ENCODE measurements around the gene MRPL44. TPM values are rescaled to one million over a fixed set of nuclear protein-coding genes. Genes with fewer than 3 reads are reported as not detected.

The MRPL44 gene
- polyA plus RNA-seq, 4 donors = 27.7 to 33.9 (median 29.9) TPM

- no peaks in the 10 kb centered on the region for H3K27me3 ChIP-seq (ENCODE audit: control insufficient read depth in 3 of 3, insufficient read depth in 3 of 3, low read length in 3 of 3)
- DNase-seq (no peak), FAIRE-seq (no peak)
- H3K27ac ChIP-seq (ENCODE audit: low read depth in 1 of 3, low read length in 2 of 3) = no peak overlapping the region
- no peak overlapping the region for H3K4me3 ChIP-seq (ENCODE audit: low read depth in 1 of 3, low read length in 3 of 3)
- H3K4me1 ChIP-seq (ENCODE audit: control insufficient read depth in 3 of 3, insufficient read depth in 2 of 3, low read depth in 1 of 3, low read length in 2 of 3) = no peaks in the 10 kb centered on the region
- peaks cover 0 to 10% (median 1%) of the 10 kb centered on the region in 3 donors for H3K36me3 ChIP-seq (ENCODE audit: control insufficient read depth in 3 of 3, insufficient read depth in 2 of 3, low read depth in 1 of 3, low read length in 3 of 3)
- 85 to 92% (median 88%) methylated on average over 5 of the region's 5 CpGs for WGBS, 3 donors
- H3K9me3 ChIP-seq (ENCODE audit: control insufficient read depth in 2 of 2, insufficient read depth in 1 of 2, low read depth in 1 of 2, low read length in 1 of 2) = no peaks in the 10 kb centered on the region
These were observed 14.5 kb downstream of the MRPL44 start for GRCh38 chr2:223971731-223972130.

DNA sequence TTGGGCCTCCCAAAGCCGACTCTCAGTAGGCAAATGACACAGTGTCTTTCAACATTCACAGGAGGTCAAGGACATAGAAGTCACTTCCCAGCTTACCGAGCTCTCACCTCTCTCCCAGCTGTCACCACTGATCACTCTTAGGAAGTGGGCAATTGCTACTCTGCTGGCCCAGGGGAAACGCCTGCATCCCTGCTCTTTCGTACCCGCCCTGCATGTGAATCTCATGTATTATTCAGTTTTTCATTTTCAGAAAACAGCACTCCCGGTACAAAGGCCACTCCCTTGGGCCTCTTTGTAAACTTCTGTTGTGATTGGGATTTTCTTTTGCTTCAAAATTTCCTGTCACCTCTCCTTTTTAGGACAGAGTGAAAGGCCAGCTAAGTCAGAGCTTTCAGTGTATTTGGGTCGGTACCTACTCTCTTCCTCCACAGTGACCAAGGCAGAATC lies 15.4 kb downstream of the MRPL44 start:
- WGBS, 3 donors = 49 to 68% (median 50%) methylated on average over 7 of the region's 7 CpGs
- Histone ChIP-seq H3K27me3 (ENCODE audit: control insufficient read depth in 3 of 3, insufficient read depth in 3 of 3, low read length in 3 of 3) (no peaks in the 10 kb centered on the region), H3K36me3 (ENCODE audit: control insufficient read depth in 3 of 3, insufficient read depth in 2 of 3, low read depth in 1 of 3, low read length in 3 of 3) (peaks cover 0 to 4% (median 0%) of the 10 kb centered on the region in 3 donors), H3K9me3 (ENCODE audit: control insufficient read depth in 2 of 2, insufficient read depth in 1 of 2, low read depth in 1 of 2, low read length in 1 of 2) (no peaks in the 10 kb centered on the region), H3K4me1 (ENCODE audit: control insufficient read depth in 3 of 3, insufficient read depth in 2 of 3, low read depth in 1 of 3, low read length in 2 of 3) (no peaks in the 10 kb centered on the region), H3K4me3 (ENCODE audit: low read depth in 1 of 3, low read length in 3 of 3) (no peak overlapping the region), H3K27ac (ENCODE audit: low read depth in 1 of 3, low read length in 2 of 3) (no peak overlapping the region)
- DNase-seq = peak in 1 of 2 donors; percentile 36
- no peak for FAIRE-seq

DNA sequence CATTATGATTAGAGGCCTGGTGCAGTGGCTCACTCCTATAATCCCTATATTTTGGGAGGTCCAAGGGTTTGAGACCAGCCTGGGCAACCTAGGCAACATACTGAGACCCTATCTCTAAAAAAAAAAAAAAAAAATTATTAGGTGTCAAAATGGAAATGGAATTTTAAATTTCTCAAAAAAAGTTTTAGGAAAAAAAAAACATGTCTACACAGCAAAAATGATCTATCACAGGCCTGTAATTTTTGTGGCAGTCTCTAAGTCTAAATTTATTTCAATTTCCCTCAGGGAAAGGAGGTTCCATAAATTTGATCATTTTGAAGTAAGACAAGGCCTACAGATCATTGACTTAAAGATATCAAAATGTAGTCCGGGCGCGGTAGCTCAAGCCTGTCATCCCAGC lies 16.3 kb downstream of the MRPL44 start:
- H3K36me3 ChIP-seq (ENCODE audit: control insufficient read depth in 3 of 3, insufficient read depth in 2 of 3, low read depth in 1 of 3, low read length in 3 of 3) = no peaks in the 10 kb centered on the region
- WGBS, 3 donors = 96 to 100% (median 97%) methylated on average over 3 of the region's 3 CpGs
- no peak overlapping the region for H3K4me3 ChIP-seq (ENCODE audit: low read depth in 1 of 3, low read length in 3 of 3)
- FAIRE-seq = no peak
- no peaks in the 10 kb centered on the region for H3K4me1 ChIP-seq (ENCODE audit: control insufficient read depth in 3 of 3, insufficient read depth in 2 of 3, low read depth in 1 of 3, low read length in 2 of 3)
- H3K27ac ChIP-seq (ENCODE audit: low read depth in 1 of 3, low read length in 2 of 3) = no peak overlapping the region
- no peaks in the 10 kb centered on the region for H3K27me3 ChIP-seq (ENCODE audit: control insufficient read depth in 3 of 3, insufficient read depth in 3 of 3, low read length in 3 of 3)
- no peaks in the 10 kb centered on the region for H3K9me3 ChIP-seq (ENCODE audit: control insufficient read depth in 2 of 2, insufficient read depth in 1 of 2, low read depth in 1 of 2, low read length in 1 of 2)
- no peak for DNase-seq

DNA sequence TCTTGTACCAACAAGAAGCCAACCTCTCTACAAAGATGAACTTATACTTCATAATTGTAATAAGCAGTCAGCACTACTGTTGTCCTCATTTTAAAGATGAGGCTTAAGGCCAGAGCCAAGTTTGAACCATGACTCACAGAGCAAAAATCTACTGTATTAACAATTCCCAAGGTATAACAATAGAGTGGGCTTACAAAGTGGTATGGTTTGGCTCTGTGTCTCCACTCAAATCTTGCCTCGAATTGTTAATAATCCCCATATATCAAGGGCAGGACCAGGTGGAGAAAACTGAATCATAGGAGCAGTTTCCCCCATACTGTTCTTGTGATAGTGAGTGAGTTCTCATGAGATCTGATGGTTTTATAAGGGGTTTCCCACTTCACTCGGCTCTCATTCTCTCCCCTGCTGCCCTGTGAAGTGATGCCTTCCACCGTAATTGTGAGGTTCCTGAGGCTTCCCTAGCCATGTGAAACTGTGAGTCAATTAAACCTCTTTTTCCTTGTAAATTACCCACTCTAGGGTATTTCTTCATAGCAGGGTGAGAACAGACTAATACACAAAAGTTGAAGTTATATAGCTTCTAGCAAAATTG lies 19.5 kb downstream of the MRPL44 start:
- no peak overlapping the region for H3K4me3 ChIP-seq (ENCODE audit: low read depth in 1 of 3, low read length in 3 of 3)
- DNase-seq = no peak
- FAIRE-seq = no peak
- WGBS, 3 donors = 66 to 81% (median 79%) methylated on average over 3 of the region's 3 CpGs
- H3K9me3 ChIP-seq (ENCODE audit: control insufficient read depth in 2 of 2, insufficient read depth in 1 of 2, low read depth in 1 of 2, low read length in 1 of 2) = no peaks in the 10 kb centered on the region
- H3K27me3 ChIP-seq (ENCODE audit: control insufficient read depth in 3 of 3, insufficient read depth in 3 of 3, low read length in 3 of 3) = no peaks in the 10 kb centered on the region
- no peak overlapping the region for H3K27ac ChIP-seq (ENCODE audit: low read depth in 1 of 3, low read length in 2 of 3)
- peaks cover 0 to 3% (median 0%) of the 10 kb centered on the region in 3 donors for H3K36me3 ChIP-seq (ENCODE audit: control insufficient read depth in 3 of 3, insufficient read depth in 2 of 3, low read depth in 1 of 3, low read length in 3 of 3)
- no peaks in the 10 kb centered on the region for H3K4me1 ChIP-seq (ENCODE audit: control insufficient read depth in 3 of 3, insufficient read depth in 2 of 3, low read depth in 1 of 3, low read length in 2 of 3)

DNA sequence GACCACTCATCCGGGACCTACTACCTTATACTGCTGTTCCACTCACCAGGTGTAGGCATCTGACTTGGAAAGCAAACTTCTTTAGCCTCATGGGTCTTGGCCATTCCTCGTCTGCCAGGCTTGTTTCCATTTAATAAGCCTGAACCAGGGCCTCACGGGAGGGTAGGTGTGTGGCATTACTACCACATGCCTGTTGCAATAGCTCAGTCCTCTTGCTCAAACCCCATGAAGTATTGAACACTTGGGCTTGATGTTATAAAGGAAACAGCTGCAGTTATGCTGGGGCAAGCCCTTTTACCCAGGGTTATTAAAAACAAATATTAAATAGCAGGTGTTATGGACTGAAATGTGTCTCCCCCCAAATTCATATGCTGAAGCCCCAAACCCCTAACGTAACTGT lies 21.2 kb downstream of the MRPL44 start:
- Histone ChIP-seq H3K4me3 (ENCODE audit: low read depth in 1 of 3, low read length in 3 of 3) (no peak overlapping the region), H3K9me3 (ENCODE audit: control insufficient read depth in 2 of 2, insufficient read depth in 1 of 2, low read depth in 1 of 2, low read length in 1 of 2) (no peaks in the 10 kb centered on the region), H3K27ac (ENCODE audit: low read depth in 1 of 3, low read length in 2 of 3) (no peak overlapping the region), H3K36me3 (ENCODE audit: control insufficient read depth in 3 of 3, insufficient read depth in 2 of 3, low read depth in 1 of 3, low read length in 3 of 3) (peaks cover 0 to 3% (median 0%) of the 10 kb centered on the region in 3 donors), H3K27me3 (ENCODE audit: control insufficient read depth in 3 of 3, insufficient read depth in 3 of 3, low read length in 3 of 3) (no peaks in the 10 kb centered on the region), H3K4me1 (ENCODE audit: control insufficient read depth in 3 of 3, insufficient read depth in 2 of 3, low read depth in 1 of 3, low read length in 2 of 3) (no peaks in the 10 kb centered on the region)
- 88 to 91% (median 89%) methylated on average over 4 of the region's 4 CpGs for WGBS, 3 donors
- DNase-seq = no peak
- FAIRE-seq = no peak

DNA sequence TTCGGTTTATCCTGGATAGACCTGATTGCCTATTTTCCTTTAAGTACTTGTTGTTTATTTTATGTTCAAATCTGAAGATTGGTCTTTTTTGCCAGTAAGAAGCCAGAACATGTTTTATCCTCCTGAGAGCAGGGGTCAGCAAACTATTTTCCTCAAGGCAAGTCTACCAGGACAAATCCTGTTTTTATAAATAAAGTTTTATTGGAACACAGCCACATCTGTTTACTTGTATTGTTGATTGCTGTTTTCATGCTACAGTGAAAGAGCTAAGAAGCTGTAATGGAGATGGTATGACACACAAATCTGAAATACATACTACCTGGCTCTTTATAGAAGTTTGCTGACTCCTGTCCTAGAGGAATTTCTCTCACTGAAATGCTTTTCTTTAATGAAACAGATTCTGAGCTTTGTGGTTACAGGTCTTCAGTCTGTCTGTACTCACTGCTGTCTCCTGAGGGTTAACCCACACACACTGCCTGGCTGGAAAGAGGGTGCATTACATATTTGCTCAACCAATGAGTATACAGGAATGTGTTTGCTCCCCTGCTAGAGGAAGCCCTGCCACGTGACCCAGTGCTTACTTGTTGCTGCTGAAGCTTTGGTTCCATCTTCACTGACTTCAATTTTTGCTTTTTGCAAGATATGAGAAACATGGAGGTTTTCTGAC lies 22.6 kb downstream of the MRPL44 start:
- Histone ChIP-seq H3K36me3 (ENCODE audit: control insufficient read depth in 3 of 3, insufficient read depth in 2 of 3, low read depth in 1 of 3, low read length in 3 of 3) (peaks cover 0 to 7% (median 2%) of the 10 kb centered on the region in 3 donors), H3K9me3 (ENCODE audit: control insufficient read depth in 2 of 2, insufficient read depth in 1 of 2, low read depth in 1 of 2, low read length in 1 of 2) (no peaks in the 10 kb centered on the region), H3K4me1 (ENCODE audit: control insufficient read depth in 3 of 3, insufficient read depth in 2 of 3, low read depth in 1 of 3, low read length in 2 of 3) (no peaks in the 10 kb centered on the region), H3K27me3 (ENCODE audit: control insufficient read depth in 3 of 3, insufficient read depth in 3 of 3, low read length in 3 of 3) (no peaks in the 10 kb centered on the region), H3K4me3 (ENCODE audit: low read depth in 1 of 3, low read length in 3 of 3) (no peak overlapping the region), H3K27ac (ENCODE audit: low read depth in 1 of 3, low read length in 2 of 3) (no peak overlapping the region)
- 77 to 91% (median 83%) methylated on average over 2 of the region's 2 CpGs for WGBS, 3 donors
- DNase-seq (no peak), FAIRE-seq (no peak)

DNA sequence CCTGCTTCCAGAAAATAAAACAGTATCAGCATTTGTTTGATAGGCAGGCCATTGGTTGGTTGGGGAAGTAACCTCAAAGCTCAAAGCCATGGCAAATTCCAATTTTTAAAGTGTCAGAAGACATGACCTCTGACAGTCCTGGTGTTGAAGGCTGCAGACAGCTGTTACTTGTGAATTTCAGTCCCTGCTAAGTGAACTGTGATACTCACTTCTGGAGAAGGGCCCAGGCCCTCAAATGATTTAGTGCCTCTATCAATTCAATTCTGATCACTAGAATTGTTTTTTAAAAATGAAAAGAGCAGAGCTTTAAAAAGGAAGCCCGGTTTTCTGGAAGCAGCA lies 23.1 kb downstream of the MRPL44 start:
- no peaks in the 10 kb centered on the region for H3K4me1 ChIP-seq (ENCODE audit: control insufficient read depth in 3 of 3, insufficient read depth in 2 of 3, low read depth in 1 of 3, low read length in 2 of 3)
- H3K9me3 ChIP-seq (ENCODE audit: control insufficient read depth in 2 of 2, insufficient read depth in 1 of 2, low read depth in 1 of 2, low read length in 1 of 2) = no peaks in the 10 kb centered on the region
- no peaks in the 10 kb centered on the region for H3K27me3 ChIP-seq (ENCODE audit: control insufficient read depth in 3 of 3, insufficient read depth in 3 of 3, low read length in 3 of 3)
- peaks cover 0 to 7% (median 2%) of the 10 kb centered on the region in 3 donors for H3K36me3 ChIP-seq (ENCODE audit: control insufficient read depth in 3 of 3, insufficient read depth in 2 of 3, low read depth in 1 of 3, low read length in 3 of 3)
- DNase-seq (no peak), FAIRE-seq (no peak)
- no peak overlapping the region for H3K27ac ChIP-seq (ENCODE audit: low read depth in 1 of 3, low read length in 2 of 3)
- WGBS, 3 donors = 69 to 91% (median 71%) methylated on average over 1 of the region's 1 CpG
- H3K4me3 ChIP-seq (ENCODE audit: low read depth in 1 of 3, low read length in 3 of 3) = no peak overlapping the region

DNA sequence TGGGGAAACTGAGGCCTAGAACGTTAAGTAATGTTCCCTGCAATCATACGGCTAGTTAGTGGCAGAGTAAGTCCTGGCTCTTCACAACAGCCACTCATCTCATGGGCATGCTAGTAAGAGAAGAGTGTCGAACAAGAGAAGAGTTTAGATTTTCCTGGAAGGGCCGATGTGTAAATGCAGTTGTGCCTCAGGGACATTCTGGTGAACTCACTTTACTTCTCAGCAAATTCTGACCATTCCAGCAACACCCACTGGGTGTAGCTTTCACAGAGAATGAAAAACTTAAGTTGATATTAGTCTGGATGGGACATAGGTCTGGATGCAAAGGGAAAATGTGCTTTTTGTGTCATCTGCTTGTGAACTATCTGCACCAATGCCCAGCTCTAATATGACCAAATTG lies 23.5 kb downstream of the MRPL44 start:
- DNase-seq (no peak), FAIRE-seq (no peak)
- no peaks in the 10 kb centered on the region for H3K4me1 ChIP-seq (ENCODE audit: control insufficient read depth in 3 of 3, insufficient read depth in 2 of 3, low read depth in 1 of 3, low read length in 2 of 3)
- H3K4me3 ChIP-seq (ENCODE audit: low read depth in 1 of 3, low read length in 3 of 3) = no peak overlapping the region
- H3K27me3 ChIP-seq (ENCODE audit: control insufficient read depth in 3 of 3, insufficient read depth in 3 of 3, low read length in 3 of 3) = no peaks in the 10 kb centered on the region
- 79 to 96% (median 90%) methylated on average over 4 of the region's 4 CpGs for WGBS, 3 donors
- peaks cover 0 to 7% (median 2%) of the 10 kb centered on the region in 3 donors for H3K36me3 ChIP-seq (ENCODE audit: control insufficient read depth in 3 of 3, insufficient read depth in 2 of 3, low read depth in 1 of 3, low read length in 3 of 3)
- no peaks in the 10 kb centered on the region for H3K9me3 ChIP-seq (ENCODE audit: control insufficient read depth in 2 of 2, insufficient read depth in 1 of 2, low read depth in 1 of 2, low read length in 1 of 2)
- no peak overlapping the region for H3K27ac ChIP-seq (ENCODE audit: low read depth in 1 of 3, low read length in 2 of 3)

DNA sequence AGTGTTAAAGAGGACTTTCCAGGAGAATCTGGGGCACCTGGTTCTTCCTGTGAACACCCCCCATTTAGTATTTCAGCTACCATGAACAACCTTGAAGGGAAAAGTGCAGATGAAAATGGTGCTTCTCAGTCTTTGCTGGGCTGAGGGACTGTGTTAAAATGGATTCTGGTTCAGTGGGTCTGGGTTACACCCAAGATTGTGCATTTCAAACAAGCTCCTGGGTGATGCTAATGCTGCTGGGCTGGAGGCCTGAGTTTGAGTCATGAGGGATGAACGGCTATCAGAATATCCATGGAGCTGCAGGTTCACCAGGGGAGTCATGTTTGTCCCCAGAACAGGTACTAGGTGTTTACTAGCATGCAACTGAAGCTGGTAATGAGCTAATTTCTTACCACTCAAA lies 24.0 kb downstream of the MRPL44 start:
- no peak for DNase-seq
- no peaks in the 10 kb centered on the region for H3K4me1 ChIP-seq (ENCODE audit: control insufficient read depth in 3 of 3, insufficient read depth in 2 of 3, low read depth in 1 of 3, low read length in 2 of 3)
- peaks cover 0 to 7% (median 2%) of the 10 kb centered on the region in 3 donors for H3K36me3 ChIP-seq (ENCODE audit: control insufficient read depth in 3 of 3, insufficient read depth in 2 of 3, low read depth in 1 of 3, low read length in 3 of 3)
- H3K9me3 ChIP-seq (ENCODE audit: control insufficient read depth in 2 of 2, insufficient read depth in 1 of 2, low read depth in 1 of 2, low read length in 1 of 2) = no peaks in the 10 kb centered on the region
- no peak overlapping the region for H3K4me3 ChIP-seq (ENCODE audit: low read depth in 1 of 3, low read length in 3 of 3)
- no peaks in the 10 kb centered on the region for H3K27me3 ChIP-seq (ENCODE audit: control insufficient read depth in 3 of 3, insufficient read depth in 3 of 3, low read length in 3 of 3)
- WGBS, 3 donors = 90 to 100% (median 93%) methylated on average over 1 of the region's 1 CpG
- no peak for FAIRE-seq
- H3K27ac ChIP-seq (ENCODE audit: low read depth in 1 of 3, low read length in 2 of 3) = no peak overlapping the region

Data from small intestine (tissue), 7 donors.